Body of pancreas (tissue), 4 donors: ENCODE measurements around the gene C14orf93. TPM values are rescaled to one million over a fixed set of nuclear protein-coding genes. Genes with fewer than 3 reads are reported as not detected.
A peak's percentile ranks its signal among the peaks of the same experiment; 100 is the strongest.

Experiments used
- ATAC-seq: fragments of 150-250 bp; one replicate; pipeline ENCODE4 v1.9.1; 2016
- DNase-seq, 4 donors: peaks; one replicate each; pipeline ENCODE4 v3.0.0-alpha.2; 2019
- H3K27ac ChIP-seq, 4 donors: fragments of 200-600 bp; sonication (generic); 1 replicate in 3 of 4; 2 replicates in 1 of 4; pipeline versions ENCODE4 v1.5.1 to v1.6.1; 2016 to 2019; ENCODE audit warnings: mild to moderate bottlenecking in 1 of 4, mixed read lengths in 1 of 4, moderate library complexity in 1 of 4
- H3K27me3 ChIP-seq, 2 donors: fragments of 200-600 bp; sonication (generic); one replicate each; pipeline ENCODE4 v1.6.0; 2016; ENCODE audit warnings: mild to moderate bottlenecking in 1 of 2
- H3K36me3 ChIP-seq, 2 donors: fragments of 200-600 bp; sonication (generic); replicated peaks in 1 of 2; 2 replicates each; pipeline ENCODE4 v1.5.1; 2016; ENCODE audit warnings: low read depth in 2 of 2; ENCODE audit not compliant: insufficient read depth in 1 of 2
- H3K4me1 ChIP-seq: fragments of 200-600 bp; sonication (generic); one replicate; pipeline ENCODE4 v1.6.0; 2016
- H3K4me3 ChIP-seq, 2 donors: fragments of 200-600 bp; sonication (generic); 1 replicate in 1 of 2; 2 replicates in 1 of 2; pipeline ENCODE4 v1.5.1; 2016 to 2019
- H3K9me3 ChIP-seq, 3 donors: fragments of 200-600 bp; sonication (generic); 1 replicate in 2 of 3; 2 replicates in 1 of 3; pipeline ENCODE4 v1.5.1; 2016
- CTCF ChIP-seq, 7 experiments: fragments of 450-650 bp in 4 of 7; fragments of 200-600 bp in 3 of 7; sonication (generic) in 3 of 7; IDR thresholded peaks; one replicate each; pipeline ENCODE4 v1.5.1; 2016 to 2019; ENCODE audit warnings: antibody characterized with exemption in 7 of 7
- POLR2A ChIP-seq, 3 donors: fragments of 450-650 bp; IDR thresholded peaks; one replicate each; pipeline ENCODE4 v1.6.1; 2016; ENCODE audit warnings: antibody characterized with exemption in 3 of 3, mild to moderate bottlenecking in 2 of 3
- WGBS, 2 donors: methylation state at CpG; one replicate each; pipeline ENCODE4 v1.1.5; 2017; 5-methylcytosine and 5-hydroxymethylcytosine counted together
- intact Hi-C: fragments of 100-400 bp; cut with DNase I; formaldehyde crosslinking; loops from one replicate; pipeline ENCODE4 v1.15.1; 2023
- total RNA-seq, 2 donors: library from RNA; depleted of rRNA; stranded (reverse); fragments of >200 nt; gene quantifications; one replicate each; pipeline ENCODE4 v1.1.0, GENCODE V29; 2016

C14orf93 gene
- total RNA-seq, 2 donors from 2014 or later: 4.0 to 11.2 TPM

GRCh38 chr14:22977684-22978486, 32.1 kb downstream of the C14orf93 start:
- Histone ChIP-seq H3K36me3 (no peaks in the 10 kb centered on the region), H3K4me1 (peaks cover 70% of the 10 kb centered on the region), H3K9me3 (no peaks in the 10 kb centered on the region), H3K4me3 (no peak overlapping the region), H3K27me3 (no peaks in the 10 kb centered on the region), H3K27ac (peak overlapping the region; percentile 66 to 91 (median 87))
- DNase-seq: peak; percentile 86 to 90 (median 89)
- intact Hi-C loops: no loop called here
- TF ChIP-seq CTCF (IDR thresholded peaks at IDR 0.05) (no peak), POLR2A (IDR thresholded peaks at IDR 0.05) (no peak)
- ATAC-seq: peak; percentile 80
- 20 to 26% methylated on average over 7 to 8 of the region's 8 CpGs for WGBS, 2 donors

- intact Hi-C loops: no loop called here
- peak; percentile 7 for ATAC-seq
- no peak for DNase-seq
- no peak for TF ChIP-seq POLR2A (IDR thresholded peaks at IDR 0.05)
- TF ChIP-seq CTCF (IDR thresholded peaks at IDR 0.05): no peak
- H3K4me3 ChIP-seq: no peak overlapping the region
- peak overlapping the region; percentile 66 to 91 (median 87) for H3K27ac ChIP-seq
- H3K4me1 ChIP-seq: peaks cover 70% of the 10 kb centered on the region
- no peaks in the 10 kb centered on the region for H3K27me3 ChIP-seq
- H3K9me3 ChIP-seq: no peaks in the 10 kb centered on the region
- H3K36me3 ChIP-seq: no peaks in the 10 kb centered on the region
Observed at GRCh38 chr14:22977434-22977683, 32.6 kb downstream of the C14orf93 start.

- Histone ChIP-seq H3K9me3 (no peaks in the 10 kb centered on the region), H3K36me3 (no peaks in the 10 kb centered on the region), H3K27me3 (no peaks in the 10 kb centered on the region), H3K4me3 (no peak overlapping the region), H3K27ac (peak overlapping the region; percentile 66 to 91 (median 87)), H3K4me1 (peaks cover 65% of the 10 kb centered on the region)
- ATAC-seq (peak; percentile 30), DNase-seq (peak; percentile 37 to 58 (median 54))
- intact Hi-C loops: no loop called here
- WGBS, 2 donors: 14 to 15% methylated on average over 6 of the region's 6 CpGs
- TF ChIP-seq CTCF (IDR thresholded peaks at IDR 0.05) (no peak), POLR2A (IDR thresholded peaks at IDR 0.05) (no peak)
Observed at GRCh38 chr14:22976620-22977433, 33.1 kb downstream of the C14orf93 start.

GRCh38 chr14:22974530-22975313, 35.2 kb downstream of the C14orf93 start:
- 64 to 66% methylated on average over 9 of the region's 9 CpGs for WGBS, 2 donors
- Histone ChIP-seq H3K4me1 (peaks cover 45% of the 10 kb centered on the region), H3K27me3 (no peaks in the 10 kb centered on the region), H3K36me3 (no peaks in the 10 kb centered on the region), H3K4me3 (no peak overlapping the region), H3K27ac (peak overlapping the region in 1 of 4 donors; percentile 2), H3K9me3 (no peaks in the 10 kb centered on the region)
- no peak for TF ChIP-seq CTCF (IDR thresholded peaks at IDR 0.05)
- no peak for TF ChIP-seq POLR2A (IDR thresholded peaks at IDR 0.05)
- no peak for ATAC-seq
- intact Hi-C loops: no loop called here
- peak in 1 of 4 donors; percentile 18 for DNase-seq
